Measurements from ENCODE around the gene NKIRAS2. TPM values are rescaled to one million over a fixed set of nuclear protein-coding genes. Genes with fewer than 3 reads are reported as not detected.

Gene NKIRAS2
- total and polyA plus RNA-seq, 2 of the 4 experiments (the other 2 are of a cell fraction) = 25.6 to 51.8 TPM

- BruUV-seq (replicated peaks) = no TSS peak
- POLR2A ChIA-PET (ENCODE audit: unreplicated experiment) = interaction anchor here (0.5 to 0.9 kb wide), 2 partner anchors 10 to 179 kb away, joined by 3 to 4 read pairs; no protein-coding TSS in a partner anchor
- in situ Hi-C loops (cut with MboI; ENCODE audit: low sequenced_read_pairs) = loop anchor here (5.0 kb wide), 1 partner anchor 86 kb away; the partner anchor contains the start of gene DHX58
Measured at GRCh38 chr17:42025936-42026335, 6.0 kb downstream of the NKIRAS2 start.

More at GRCh38 chr17:42025936-42026335, 6.0 kb downstream of the NKIRAS2 start:
- no peak overlapping the region for H2AFZ ChIP-seq (replicated peaks; ENCODE audit: low read length, poor library complexity)
- H3K4me2 ChIP-seq (ENCODE audit: low read depth, low read length) = no peak overlapping the region
- ATAC-seq (ENCODE audit: low read depth) (no peak), DNase-seq (no peak)
- CTCF ChIA-PET = interaction anchor here (0.7 kb wide), 1 partner anchor 57 kb away, joined by 5 read pairs; no protein-coding TSS in a partner anchor
- peaks cover 18% of the 10 kb centered on the region for H3K36me3 ChIP-seq (ENCODE audit: control insufficient read depth, insufficient read depth, low read length)
- no peak overlapping the region for H3K56ac ChIP-seq (ENCODE audit: extremely low read depth, insufficient read depth, low read length)
- peaks cover 6% of the 10 kb centered on the region; the same call in 1 of the 2 replicates for H3K9me1 ChIP-seq (ENCODE audit: insufficient read depth, low read length)
- H3K4me1 ChIP-seq (ENCODE audit: control insufficient read depth, insufficient read depth, low read length) = peaks cover 9% of the 10 kb centered on the region
- no CpG with 5 or more reads among the region's 3 CpGs for WGBS, 2 experiments (ENCODE audit: extremely low coverage in 2 of 2, insufficient read length in 1 of 2)
- H3K27me3 ChIP-seq (ENCODE audit: control insufficient read depth, insufficient read depth, low read length) = peaks cover 5% of the 10 kb centered on the region
- no peak overlapping the region for H2BK15ac ChIP-seq (ENCODE audit: low read depth, low read length)
- H4K8ac ChIP-seq (ENCODE audit: low read depth in 2 of 2, low read length in 2 of 2) = no peak overlapping the region
- no peak overlapping the region for H2BK120ac ChIP-seq (ENCODE audit: low read depth, low read length)
- H3K23ac ChIP-seq (ENCODE audit: low read depth, low read length) = 0 out of 2 replicates have a peak overlapping the region, but pooled peaks have one; percentile 46
- H4K91ac ChIP-seq (ENCODE audit: insufficient read depth, low read depth, low read length) = no peak overlapping the region
- H3K14ac ChIP-seq (replicated peaks; ENCODE audit: low read depth, low read length) = peak overlapping the region; percentile 31; the same call in 1 of the 2 replicates
- H4K20me1 ChIP-seq (ENCODE audit: insufficient read depth, low read length) = peaks cover 12% of the 10 kb centered on the region; the same call in 1 of the 2 replicates
- no peak overlapping the region for H2AK9ac ChIP-seq (replicated peaks; ENCODE audit: low read depth, low read length, poor library complexity)
- peak overlapping the region; percentile 48; the same call in 1 of the 2 replicates for H3K4ac ChIP-seq (ENCODE audit: low read depth, low read length)
- no peaks in the 10 kb centered on the region for H3K9me3 ChIP-seq (ENCODE audit: control insufficient read depth, insufficient read depth, low read length)
- no peak overlapping the region for H2BK20ac ChIP-seq (ENCODE audit: low read depth, low read length)
- H3K27ac ChIP-seq (ENCODE audit: insufficient read depth, low read length) = 0 out of 2 replicates have a peak overlapping the region, but pooled peaks have one; percentile 31
- no peak overlapping the region for H4K5ac ChIP-seq (ENCODE audit: low read depth, low read length)
- H3K9ac ChIP-seq (ENCODE audit: low read depth, low read length) = no peak overlapping the region
- no peak overlapping the region for H3K4me3 ChIP-seq (ENCODE audit: insufficient read depth, low read depth, low read length)
- dilution Hi-C loops (cut with HindIII; ENCODE audit: low sequenced_read_pairs, unreplicated experiment) = no loop called here
- intact Hi-C loops (cut with micrococcal nuclease) = loop anchor here (1.0 to 5.0 kb wide), 3 partner anchors 75 to 376 kb away; no protein-coding TSS in a partner anchor
- no peak overlapping the region for H2BK5ac ChIP-seq (ENCODE audit: low read depth, low read length, poor library complexity, severe bottlenecking)
- no peak overlapping the region for H3K18ac ChIP-seq (ENCODE audit: low read depth, low read length)
- peak overlapping the region; percentile 68; the same call in 1 of the 2 replicates for H2AK5ac ChIP-seq (ENCODE audit: low read depth, low read length)
- H3K79me1 ChIP-seq (ENCODE audit: low read depth in 1 of 2, low read length in 2 of 2) = peaks cover 8 to 24% of the 10 kb centered on the region in 2 experiments
- TF ChIP-seq RAD21 (IDR thresholded peaks at IDR 0.05; ENCODE audit: low read length) (no peak), USF2 (IDR thresholded peaks at IDR 0.05; ENCODE audit: low read depth, low read length) (no peak), MAFK (IDR thresholded peaks at IDR 0.05; ENCODE audit: low read depth, low read length) (no peak), FOS (IDR thresholded peaks at IDR 0.05; ENCODE audit: low read depth, low read length) (no peak), MXI1 (IDR thresholded peaks at IDR 0.05; ENCODE audit: borderline replicate concordance, low read depth, low read length) (no peak)
